Measurements from ENCODE around the gene CSMD2. TPM values are rescaled to one million over a fixed set of nuclear protein-coding genes. Genes with fewer than 3 reads are reported as not detected.

Gene CSMD2
- total and polyA plus RNA-seq, 2 of the 8 experiments (the other 6 are each of a cell fraction or from before 2014, with no cell fraction given), result 7.0 to 14.7 TPM

DNA sequence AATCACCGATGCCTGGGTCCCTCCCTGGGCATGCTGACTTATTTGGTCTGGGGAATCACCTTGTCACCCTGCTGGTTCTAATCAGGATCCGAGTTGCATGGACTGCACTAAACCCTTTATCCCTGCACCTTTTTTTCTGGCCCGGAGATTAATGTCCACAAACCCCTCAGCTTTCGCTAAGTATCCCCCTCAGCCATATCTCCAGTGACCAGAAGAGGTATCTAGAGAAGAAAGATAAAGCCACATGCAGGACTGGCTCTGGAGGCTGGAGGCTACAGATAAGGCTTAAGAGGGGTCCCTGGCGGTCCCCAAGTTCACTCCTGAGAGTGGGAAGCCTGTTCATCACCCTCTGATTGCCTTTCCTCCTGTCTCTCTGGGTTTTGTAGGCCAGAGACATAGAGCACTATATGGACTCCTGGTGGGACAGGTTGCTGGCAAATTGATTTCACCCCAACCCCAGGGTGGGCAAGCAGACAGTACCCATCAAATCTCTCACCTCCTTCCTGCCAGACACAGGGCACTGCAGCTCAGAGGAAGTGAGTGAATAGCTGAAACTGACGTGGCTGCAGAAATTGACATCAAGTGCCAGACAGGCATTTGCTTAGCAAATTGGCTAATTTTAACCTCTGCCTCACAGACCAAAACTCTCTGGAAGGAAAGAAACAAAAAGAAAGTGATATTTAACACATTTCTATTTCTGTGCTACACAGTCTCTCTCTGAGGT is 262.4 kb downstream of the CSMD2 start (continued):
- TF ChIP-seq RXRA (IDR thresholded peaks at IDR 0.05; ENCODE audit: insufficient read depth, low read depth, low read length) (no peak), RFX5 (IDR thresholded peaks at IDR 0.05; ENCODE audit: borderline replicate concordance, low read depth, low read length) (no peak), TBP (IDR thresholded peaks at IDR 0.05; ENCODE audit: low read depth, low read length) (no peak), BRCA1 (IDR thresholded peaks at IDR 0.05; ENCODE audit: low read depth, low read length) (no peak), GABPA (IDR thresholded peaks at IDR 0.05; ENCODE audit: borderline replicate concordance, insufficient read depth, low read length) (no peak), HDAC6 (IDR thresholded peaks at IDR 0.05; ENCODE audit: low read depth, low read length) (no peak), HDAC2 (IDR thresholded peaks at IDR 0.05; ENCODE audit: borderline replicate concordance in 1 of 2, low read depth in 2 of 2, low read length in 2 of 2) (no peak), TAF7 (optimal IDR thresholded peaks at IDR 0.05; ENCODE audit: borderline replicate concordance, low read depth, low read length) (no peak)
